Stimulated activated CD4-positive, alpha-beta T cell treated with anti-CD3 and anti-CD28 coated beads, Interleukin-1b, Interleukin-23, amount 100 ng/mL, for 48 hours (primary cell): ENCODE results near the gene SMCO2.

Experiments used
- DNase-seq: peaks from one replicate; pipeline ENCODE4 v3.0.0-alpha.2; 2020

SMCO2 gene

DNA sequence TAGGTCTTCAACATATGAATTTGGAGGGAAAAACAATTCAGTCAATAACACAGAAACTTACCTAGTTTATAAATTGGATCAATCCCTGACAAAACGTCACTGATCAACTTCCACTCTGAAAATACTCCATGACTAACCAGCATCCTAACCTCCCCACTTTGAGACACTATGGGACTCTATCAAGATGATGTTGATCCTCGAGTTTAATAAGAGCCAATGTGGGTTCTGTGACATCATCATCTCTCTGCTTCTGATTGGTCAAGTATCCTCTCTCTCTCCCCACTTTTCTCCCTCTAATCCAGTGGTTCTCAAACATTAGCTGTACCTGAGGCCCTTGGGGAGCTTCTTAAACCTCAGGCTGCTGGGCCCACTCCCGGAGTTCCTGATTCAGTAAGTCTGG is at the start of gene SMCO2:
Gene SMCO2, plus strand, starts transcription at position 301 of the 400 bp plus-strand sequence. CDS start 23,896 bp downstream, outside the sequence.
- no peak for DNase-seq

DNA sequence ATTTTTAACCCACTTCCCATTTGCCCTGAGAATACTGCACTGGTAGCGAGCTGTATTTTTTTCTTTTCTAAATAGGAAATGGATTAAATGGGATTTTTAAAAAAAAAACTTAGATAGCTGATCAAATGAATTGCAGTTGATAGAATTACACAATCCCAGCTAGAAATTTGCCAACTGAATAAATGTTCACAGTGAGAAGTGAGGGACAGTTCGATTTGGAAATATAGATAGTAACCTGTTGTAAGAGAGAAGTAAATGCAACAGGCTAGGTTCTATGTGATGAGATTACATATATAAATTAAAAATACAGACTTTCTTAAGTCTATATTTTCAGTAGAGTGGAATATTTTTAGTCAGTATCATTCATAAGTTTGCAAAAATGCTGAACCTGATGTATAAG is 48.1 kb upstream of the SMCO2 start:
- DNase-seq, result no peak

DNA sequence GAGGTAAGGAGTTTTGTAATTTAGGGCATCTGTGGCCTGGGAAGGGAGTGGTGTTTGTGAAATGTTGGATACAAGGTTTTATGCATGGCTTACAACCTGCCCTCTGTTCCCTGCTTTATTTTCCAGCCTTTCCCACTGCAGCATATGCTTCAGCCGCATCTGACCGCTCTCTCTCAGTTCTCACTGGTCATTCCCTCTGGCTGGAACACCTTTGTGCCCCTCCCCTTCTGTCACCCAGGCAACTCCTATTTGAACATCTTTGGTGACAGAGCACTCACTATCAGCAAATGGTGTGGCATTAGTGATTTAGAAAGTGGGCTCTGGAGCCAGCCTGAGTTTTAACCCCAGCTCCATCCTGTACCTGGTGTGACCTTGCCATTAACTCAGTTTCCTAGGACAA is 47.5 kb upstream of the SMCO2 start:
- DNase-seq, result no peak

DNA sequence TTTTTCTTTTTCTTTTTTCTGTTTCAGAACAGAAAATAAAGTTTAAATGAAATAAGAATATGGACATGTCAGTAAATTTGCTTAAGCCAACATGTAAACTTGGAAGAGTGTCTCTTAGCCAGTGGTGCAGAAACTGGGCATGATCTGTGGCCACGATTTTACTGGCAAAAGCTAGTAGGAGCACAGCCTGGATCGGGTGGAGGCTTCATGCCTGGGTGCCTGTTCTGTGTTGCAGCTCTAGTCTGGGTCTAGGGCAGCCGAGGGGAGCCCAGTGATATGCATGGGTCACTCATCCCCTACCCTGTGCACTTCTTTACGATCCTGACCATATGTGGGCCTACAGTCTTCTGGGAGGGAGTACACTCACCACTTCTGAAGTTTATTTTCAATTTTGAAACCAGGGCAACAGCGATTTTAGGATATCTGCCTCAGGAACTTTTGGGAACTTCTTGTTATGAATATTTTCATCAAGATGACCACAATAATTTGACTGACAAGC is 45.6 kb upstream of the SMCO2 start:
- DNase-seq, result no peak

DNA sequence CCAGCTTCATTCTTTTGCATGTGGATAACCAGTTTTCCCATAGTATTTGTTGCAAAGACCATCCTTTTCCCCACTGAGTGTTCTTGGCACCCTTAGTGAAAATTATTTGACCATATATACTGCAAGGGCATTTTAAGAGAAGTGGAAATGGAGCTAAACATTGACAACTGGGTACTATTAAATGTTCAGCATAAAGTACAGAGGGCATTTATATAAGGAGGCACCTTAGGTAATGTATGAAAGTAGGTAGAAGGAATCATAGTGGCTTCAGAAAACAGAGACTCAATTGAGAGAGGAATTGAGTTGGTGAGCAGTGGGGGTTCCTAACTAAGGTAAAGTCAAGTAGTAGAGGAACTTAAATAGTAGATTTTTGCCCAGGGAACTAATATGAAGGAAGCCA is 34.5 kb upstream of the SMCO2 start:
- no peak for DNase-seq

DNA sequence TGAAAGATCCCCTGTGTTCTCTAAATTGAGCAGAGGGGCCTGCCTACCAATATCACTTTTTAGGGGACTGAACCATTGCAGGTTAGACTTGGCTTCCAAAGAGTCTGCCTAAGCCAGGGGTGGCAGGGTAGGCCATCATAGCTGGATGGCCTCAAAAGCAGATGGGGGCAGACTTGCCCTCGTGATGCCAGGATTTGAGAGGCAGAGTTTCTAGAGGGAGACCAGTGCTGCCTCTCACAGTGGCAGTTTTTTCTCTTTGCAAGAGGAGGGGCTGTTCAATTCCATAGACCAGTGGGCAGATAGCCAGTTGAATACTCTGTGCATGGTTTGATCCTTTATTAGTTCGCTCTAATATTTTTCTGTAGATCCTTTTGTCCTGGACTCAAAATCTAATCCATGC is 23.8 kb upstream of the SMCO2 start:
- DNase-seq, result no peak

DNA sequence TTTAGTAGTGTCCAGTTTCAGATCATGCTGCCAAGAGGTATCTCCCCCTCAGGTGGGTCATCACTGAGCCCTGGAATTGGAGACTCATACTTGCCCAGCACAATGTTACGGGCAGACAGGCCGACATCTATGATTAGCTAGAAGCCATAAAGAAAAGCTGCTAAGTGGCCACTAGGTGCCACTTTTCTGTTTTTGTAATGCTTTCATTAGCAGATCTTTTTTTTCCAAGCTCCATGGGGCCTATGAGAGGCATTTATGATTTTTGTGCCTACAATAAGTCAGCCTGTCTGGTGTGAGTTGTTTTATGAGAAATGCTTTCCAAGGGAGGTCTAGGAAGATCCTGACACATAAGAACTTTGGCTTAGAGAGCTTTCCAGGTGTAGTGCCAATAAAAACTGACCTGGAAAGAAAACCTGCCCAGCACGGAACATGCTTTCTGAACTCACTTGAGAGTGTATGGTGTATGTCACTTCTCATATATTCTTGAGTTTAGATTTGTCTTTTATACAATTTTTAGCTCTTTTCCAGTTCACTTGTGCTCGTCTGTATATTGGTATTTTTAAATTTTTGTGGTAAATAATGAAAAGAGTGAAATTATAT is 21.8 kb upstream of the SMCO2 start:
- no peak for DNase-seq

DNA sequence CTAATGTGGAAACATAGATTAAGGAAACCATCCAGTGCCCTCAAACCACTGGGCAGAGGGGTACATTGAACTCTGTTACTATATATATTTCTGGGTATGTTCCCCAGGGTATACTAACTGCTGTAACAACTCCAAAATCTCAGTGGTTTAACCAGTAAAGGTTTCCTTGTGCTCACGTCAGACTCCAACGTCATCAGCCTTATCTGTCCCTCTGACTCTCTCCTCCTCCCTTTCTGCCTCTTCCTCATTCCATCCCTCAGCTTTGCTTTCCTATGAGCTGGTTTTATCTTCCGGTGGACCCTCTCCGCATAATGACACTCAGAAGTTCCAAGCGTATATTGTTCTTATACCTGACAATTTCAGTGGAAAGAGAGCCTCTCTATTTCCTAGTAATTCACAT is 21.2 kb upstream of the SMCO2 start:
- no peak for DNase-seq

DNA sequence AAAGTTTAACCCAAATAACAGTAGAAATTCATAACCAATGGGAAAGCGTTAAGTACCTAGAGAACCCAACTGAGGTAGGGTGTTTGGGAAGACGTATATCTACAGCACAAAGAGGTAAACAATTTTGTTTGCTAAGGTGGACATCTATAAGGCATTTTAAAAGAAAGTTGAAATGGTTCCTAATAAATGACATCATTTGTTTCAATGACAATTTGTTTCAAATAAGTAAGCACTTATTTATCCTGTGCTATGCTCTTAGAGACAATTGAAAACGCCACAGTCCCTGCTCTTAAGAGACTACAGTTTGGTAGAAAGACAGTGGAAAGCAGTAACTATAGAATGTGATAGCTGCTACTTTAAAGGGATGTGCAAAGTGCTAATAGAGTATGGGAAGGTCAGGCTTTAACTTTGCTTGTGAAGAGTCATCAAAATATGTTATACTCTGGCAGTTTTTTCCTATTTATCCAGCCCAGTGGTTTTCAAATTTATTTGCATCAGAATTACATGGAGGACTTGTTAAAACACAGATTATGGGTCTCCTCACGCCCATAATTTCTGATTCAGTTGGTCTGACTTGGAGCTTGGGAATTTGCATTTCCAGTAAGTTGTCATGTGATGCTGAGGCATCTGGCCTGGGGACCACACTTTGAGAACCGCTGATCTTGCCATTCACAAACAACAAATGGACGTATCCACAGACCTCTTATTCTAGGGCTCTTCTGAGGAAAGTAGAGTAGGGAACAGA is 19.6 kb upstream of the SMCO2 start:
- no peak for DNase-seq

DNA sequence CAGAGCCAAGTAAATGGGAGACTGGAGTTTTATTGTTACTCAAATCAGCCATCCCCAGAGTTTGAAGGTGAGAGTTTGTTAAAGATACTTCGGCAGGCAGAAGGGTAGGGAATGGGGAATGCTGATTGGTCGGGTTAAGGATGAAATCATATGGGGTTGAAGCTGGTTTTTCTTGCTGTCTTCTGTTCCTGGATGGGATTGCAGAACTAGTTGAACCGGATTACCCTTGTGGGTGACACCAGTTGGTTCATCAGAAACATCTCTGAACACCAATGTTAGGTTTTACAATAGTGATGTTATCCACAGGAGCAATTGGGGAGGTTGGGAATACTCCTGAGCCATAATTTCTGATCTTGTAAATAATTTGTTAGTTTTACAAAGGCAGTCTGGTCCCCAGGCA is 18.7 kb upstream of the SMCO2 start:
- DNase-seq, result no peak

DNA sequence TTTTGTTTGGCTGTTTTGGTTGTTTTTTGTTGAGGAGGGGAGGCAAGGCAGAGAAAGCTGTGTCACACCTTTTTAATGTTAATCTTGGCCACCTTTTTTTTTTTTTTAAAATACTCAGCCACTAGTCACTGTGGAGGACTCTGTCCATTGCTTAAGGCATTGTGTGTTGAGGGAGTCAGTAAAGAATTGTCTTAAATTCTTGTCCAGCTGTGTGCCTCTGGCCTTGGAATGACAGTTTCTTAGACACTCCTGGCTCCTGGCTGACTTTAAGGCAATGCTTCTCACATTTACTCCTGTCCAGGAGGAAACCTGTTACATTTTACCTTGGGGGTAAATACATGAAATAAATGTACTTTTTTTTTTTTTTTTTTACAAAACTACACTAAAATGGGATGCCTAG is 18.1 kb upstream of the SMCO2 start:
- DNase-seq, result no peak

DNA sequence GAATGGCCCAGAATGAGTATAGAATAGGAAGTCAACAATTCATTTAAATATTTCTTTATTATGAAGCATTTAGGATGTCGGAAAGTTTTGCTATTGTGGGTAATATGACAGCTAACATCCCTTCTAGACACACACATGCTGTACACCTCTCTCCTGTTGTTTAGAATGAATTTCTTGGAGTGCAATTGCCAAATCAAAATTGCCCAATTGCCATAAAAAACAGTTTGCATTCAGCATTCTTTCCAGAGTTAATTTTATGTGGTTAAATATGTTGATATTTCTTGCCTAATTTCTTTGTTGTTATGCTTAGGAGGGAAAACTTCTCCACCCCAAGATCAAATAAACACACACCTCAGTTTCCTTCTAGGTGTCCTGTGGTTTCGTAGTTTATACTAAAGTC is 16.9 kb upstream of the SMCO2 start:
- DNase-seq, result no peak

DNA sequence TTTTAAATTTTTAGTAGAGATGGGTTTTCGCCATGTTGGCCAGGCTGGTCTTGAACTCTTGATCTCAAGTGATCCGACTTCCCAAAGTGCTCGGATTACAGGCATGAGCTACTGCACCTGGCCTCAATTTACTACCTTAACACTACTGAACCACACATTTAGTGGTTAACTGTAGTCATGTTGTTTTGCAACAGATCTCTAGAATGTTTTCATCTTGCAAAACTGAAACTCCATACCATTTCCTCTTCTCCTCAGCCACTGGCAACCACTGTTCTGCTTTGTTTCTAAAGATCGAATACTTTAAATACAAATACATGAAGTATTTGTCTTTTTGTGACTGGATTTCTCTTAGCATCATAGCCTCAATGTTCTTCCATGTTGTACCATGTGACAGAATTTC is 15.4 kb upstream of the SMCO2 start:
- no peak for DNase-seq

DNA sequence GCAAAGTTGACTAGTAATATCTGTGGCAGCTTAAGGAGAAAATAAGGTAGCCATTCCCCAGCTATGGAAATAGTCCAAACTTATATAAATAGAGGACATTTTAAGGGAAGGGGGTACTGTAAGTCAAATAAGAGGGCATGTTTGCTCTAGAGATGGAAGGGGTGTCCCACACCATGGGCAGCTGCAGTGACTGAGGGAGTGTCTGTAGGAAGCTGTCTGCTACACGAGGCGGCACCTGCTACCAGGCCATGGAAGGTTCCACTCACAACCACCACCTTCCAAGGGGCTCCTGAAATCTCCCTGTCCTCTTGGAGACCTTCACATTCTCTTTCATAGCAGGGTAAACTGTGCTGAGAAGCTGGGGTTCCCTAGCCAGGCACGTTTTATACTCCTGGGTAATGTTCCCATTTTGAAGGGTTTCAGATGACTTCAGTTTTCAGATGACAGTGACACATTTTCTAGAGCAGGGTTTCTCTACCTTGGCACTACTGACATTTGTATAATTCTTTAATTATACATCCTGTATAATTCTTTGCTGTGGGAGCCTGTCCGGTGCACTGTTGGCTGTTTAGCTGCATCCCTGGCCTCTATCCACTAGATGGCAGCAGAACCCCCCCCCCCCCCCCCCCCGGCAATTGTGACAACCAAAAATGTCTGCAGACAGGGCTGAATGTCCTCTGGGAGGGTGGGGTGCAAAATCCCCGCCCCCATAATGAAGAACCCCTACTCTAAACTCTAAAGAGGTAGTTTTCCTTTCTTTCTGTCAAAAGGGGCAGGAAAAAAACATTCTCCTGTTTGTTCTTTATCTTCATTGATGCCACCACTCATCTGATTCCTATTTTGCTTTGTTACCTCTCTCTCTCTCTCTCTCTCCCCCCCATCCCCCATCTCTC is 11.6 kb upstream of the SMCO2 start:
- DNase-seq, result peak; percentile 7

DNA sequence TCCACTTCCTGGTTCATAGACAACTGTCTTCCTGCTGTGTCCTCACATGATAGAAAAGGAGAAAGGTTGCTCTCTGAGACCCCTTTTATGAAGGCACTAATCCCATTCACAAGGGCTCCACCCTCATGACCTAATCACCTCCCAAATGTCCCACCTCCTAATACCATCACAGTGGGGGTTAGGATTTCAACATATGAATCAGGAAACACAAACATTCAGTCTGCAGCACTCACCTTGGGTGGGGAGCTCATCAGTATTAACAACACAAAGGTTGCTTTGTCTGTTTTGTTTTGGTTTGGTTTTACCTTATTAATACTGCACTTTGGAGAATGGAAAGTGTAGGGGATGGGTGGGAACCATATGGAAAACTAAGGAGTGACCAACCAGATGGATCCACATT is 10.5 kb upstream of the SMCO2 start:
- DNase-seq, result no peak

DNA sequence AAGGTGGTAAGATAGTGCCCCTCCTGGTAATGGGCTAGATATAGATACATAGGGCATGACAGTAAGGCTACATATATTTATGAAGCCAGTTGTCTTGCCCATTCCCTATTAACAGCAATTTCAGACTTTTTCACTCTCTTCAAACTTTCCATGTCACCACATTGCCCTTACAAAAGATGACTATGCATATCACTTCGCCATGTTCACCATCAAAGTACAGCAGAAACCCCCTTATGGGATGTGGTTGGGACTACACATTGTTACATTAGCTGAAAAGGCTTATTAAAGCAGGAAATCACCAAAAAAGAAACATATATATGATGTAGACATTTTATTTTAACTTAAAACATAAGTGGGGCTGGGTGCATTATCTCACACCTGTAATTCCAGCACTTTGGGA is 9.8 kb upstream of the SMCO2 start:
- DNase-seq, result no peak

DNA sequence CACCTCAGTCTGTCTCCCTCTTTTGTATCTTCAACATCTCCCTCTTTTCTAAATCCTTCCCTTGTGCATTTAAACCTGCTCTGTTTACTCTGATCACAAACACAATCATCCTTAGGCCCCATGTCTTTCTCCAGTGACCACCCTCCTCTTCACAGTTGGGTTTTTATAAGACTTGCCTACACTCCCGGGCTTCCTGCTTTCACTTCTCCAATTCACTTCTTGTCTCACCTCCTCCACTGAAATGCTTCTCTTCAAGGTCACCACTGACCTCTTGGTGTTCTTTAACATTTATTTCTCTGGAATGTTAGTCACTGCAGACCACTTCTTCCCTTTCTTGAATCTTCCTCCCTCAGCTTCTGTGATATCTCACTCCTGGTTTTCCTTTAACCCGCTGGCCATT is 8.7 kb upstream of the SMCO2 start:
- DNase-seq, result no peak

DNA sequence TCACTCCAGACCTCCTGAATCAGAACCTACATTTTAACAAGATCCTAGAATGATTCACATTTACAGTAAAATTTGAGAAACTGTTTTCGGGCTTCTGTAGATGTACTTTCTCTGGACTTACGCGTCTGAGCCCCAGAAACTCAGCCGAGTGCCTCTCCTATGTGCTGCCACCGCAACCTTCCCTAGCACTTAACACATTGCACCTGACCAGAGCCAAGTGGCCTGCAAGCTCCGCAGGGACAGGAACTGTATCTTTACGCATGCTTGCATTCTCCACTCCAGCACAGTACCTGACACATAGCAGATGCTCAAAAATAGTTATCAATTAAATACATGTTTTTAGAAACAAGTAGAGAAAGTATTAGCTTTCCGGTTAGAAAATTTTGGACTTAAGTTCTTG is 1.2 kb downstream of the SMCO2 start:
- DNase-seq, result no peak

DNA sequence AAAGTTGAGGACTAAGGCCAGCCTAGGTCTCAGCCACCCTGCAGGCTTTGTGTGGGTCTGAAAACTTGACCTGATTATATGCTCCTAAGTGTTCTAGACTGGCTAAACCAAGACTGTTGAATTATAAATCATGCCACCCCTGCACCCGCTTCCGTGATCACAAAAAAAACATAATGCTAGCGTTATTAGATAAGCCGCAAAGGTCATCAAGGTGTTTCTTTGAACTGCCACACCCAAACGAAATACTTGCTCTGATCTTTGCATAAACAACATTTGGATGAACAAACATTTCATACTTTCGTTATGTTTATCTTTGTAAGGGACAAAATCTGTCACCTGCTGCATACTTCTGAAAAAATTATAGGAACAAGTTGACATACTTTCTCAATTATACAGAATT is 2.5 kb downstream of the SMCO2 start:
- no peak for DNase-seq

DNA sequence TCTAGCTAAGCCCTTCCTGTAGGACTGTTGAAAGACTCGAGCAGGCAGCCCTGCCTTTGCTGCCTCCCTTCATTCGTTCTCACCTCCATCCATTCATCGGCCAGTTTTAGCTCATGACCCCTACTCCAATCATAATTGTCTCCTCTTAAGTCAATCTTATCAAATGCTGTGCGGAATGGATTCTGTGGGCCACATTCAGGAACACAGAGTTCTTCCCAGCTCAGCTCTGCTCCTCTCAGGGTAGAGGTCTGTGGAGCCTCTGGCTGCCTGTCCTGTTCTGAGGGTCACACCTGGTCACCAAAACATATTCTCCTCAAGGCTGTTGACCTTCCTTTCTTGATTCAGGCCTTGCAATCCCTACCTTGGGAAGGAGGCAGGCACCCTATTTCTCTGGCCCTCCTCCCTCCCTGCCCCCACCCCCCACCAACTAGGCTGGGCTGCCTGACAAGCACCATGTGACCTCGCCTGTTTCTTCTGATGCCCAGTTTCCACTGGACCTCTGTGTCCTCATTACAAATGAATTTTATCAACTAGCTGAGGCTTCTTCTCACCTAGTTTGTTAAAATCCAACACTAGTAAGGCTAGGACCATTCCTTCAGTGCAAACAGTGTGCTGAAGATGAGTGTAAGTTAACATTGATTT is 3.5 kb downstream of the SMCO2 start:
- DNase-seq, result no peak

DNA sequence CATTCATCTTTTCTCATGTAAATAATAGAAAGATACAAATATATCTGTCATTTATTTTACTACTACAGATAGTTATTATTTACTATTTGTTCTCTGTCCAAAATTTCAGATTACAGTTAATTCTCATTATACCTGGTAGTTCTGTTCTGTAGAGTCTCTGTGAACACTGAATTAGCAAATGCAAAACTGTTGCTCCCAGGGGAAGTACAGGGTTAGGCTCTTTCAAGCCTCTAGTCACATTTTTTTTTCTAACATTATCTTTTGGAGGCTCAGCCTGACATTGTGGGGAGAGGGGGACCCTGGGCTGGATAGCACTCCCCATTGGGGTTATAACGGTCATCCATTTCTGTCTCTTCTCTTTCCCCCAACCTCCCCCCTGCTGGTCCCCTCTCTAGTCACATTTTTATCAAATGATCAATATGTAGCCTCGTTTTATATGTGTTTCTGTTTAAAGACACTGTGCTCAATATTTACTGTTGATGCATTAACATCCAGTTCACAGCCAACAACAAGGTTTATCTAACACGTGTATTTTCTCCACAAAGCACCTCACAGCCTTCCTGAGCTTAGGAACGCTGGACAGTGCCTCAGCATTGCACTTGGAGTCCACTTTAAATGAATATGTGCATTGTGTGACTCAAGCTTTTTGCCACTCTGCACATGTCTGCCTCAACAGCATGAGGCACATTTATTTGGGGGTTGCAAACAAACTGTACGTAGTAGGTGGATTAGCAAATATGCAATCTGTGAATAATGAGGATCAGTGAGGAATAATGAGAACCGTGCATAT is 4.7 kb downstream of the SMCO2 start:
- no peak for DNase-seq

DNA sequence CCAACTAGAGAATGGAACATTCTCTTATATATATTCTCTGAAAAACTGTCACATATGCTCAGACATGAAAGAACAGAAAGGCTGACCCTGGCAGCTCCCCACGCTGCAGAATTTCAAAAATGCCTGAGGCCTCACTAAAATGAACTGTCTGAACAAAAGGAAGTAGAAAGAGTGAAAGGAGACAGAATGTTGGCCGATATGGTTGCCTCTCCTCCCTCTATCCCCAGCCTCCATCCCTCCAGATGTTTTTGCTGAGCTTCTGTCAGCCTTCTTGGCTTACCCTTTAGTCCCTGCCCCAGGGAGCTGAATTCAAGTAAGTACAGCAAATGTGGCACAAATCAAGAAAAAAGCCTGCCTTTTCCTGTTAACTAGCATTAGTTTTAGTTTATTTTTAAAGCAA is 6.9 kb downstream of the SMCO2 start:
- no peak for DNase-seq
